ENCODE results near the gene GPC6.

Gene GPC6

GRCh38 chr13:93230261-93230855 is 3.8 kb downstream of the GPC6 start:
- in situ Hi-C loops (cut with MboI; ENCODE audit: low sequenced_read_pairs) = no loop called here

GRCh38 chr13:93231867-93232266 is 5.3 kb downstream of the GPC6 start:
- in situ Hi-C loops (cut with MboI; ENCODE audit: low sequenced_read_pairs) = no loop called here

GRCh38 chr13:93233997-93234416 is 7.4 kb downstream of the GPC6 start:
- in situ Hi-C loops (cut with MboI; ENCODE audit: low sequenced_read_pairs) = no loop called here

- in situ Hi-C loops (cut with MboI; ENCODE audit: low sequenced_read_pairs) = no loop called here
Measured at GRCh38 chr13:93234459-93234858, 7.9 kb downstream of the GPC6 start.

GRCh38 chr13:93235258-93236015 is 8.8 kb downstream of the GPC6 start:
- in situ Hi-C loops (cut with MboI; ENCODE audit: low sequenced_read_pairs) = no loop called here

GRCh38 chr13:93238711-93239110 is 12.1 kb downstream of the GPC6 start:
- in situ Hi-C loops (cut with MboI; ENCODE audit: low sequenced_read_pairs) = no loop called here

- in situ Hi-C loops (cut with MboI; ENCODE audit: low sequenced_read_pairs) = no loop called here
Measured at GRCh38 chr13:93243375-93244063, 16.9 kb downstream of the GPC6 start.

- in situ Hi-C loops (cut with MboI; ENCODE audit: low sequenced_read_pairs) = no loop called here
Measured at GRCh38 chr13:93244141-93244917, 17.7 kb downstream of the GPC6 start.

- in situ Hi-C loops (cut with MboI; ENCODE audit: low sequenced_read_pairs) = no loop called here
Measured at GRCh38 chr13:93244918-93245280, 18.3 kb downstream of the GPC6 start.

GRCh38 chr13:93246069-93246468 is 19.5 kb downstream of the GPC6 start:
- in situ Hi-C loops (cut with MboI; ENCODE audit: low sequenced_read_pairs) = no loop called here

- in situ Hi-C loops (cut with MboI; ENCODE audit: low sequenced_read_pairs) = no loop called here
Measured at GRCh38 chr13:93248627-93249047, 22.0 kb downstream of the GPC6 start.

GRCh38 chr13:93249364-93250306 is 23.0 kb downstream of the GPC6 start:
- in situ Hi-C loops (cut with MboI; ENCODE audit: low sequenced_read_pairs) = no loop called here

GRCh38 chr13:93254775-93255174 is 28.2 kb downstream of the GPC6 start:
- in situ Hi-C loops (cut with MboI; ENCODE audit: low sequenced_read_pairs) = no loop called here

- in situ Hi-C loops (cut with MboI; ENCODE audit: low sequenced_read_pairs) = no loop called here
Measured at GRCh38 chr13:93256998-93257397, 30.4 kb downstream of the GPC6 start.

- in situ Hi-C loops (cut with MboI; ENCODE audit: low sequenced_read_pairs) = no loop called here
Measured at GRCh38 chr13:93259527-93260080, 33.0 kb downstream of the GPC6 start.

- in situ Hi-C loops (cut with MboI; ENCODE audit: low sequenced_read_pairs) = no loop called here
Measured at GRCh38 chr13:93260591-93260990, 34.0 kb downstream of the GPC6 start.

- in situ Hi-C loops (cut with MboI; ENCODE audit: low sequenced_read_pairs) = no loop called here
Measured at GRCh38 chr13:93262729-93263345, 36.2 kb downstream of the GPC6 start.

- in situ Hi-C loops (cut with MboI; ENCODE audit: low sequenced_read_pairs) = no loop called here
Measured at GRCh38 chr13:93264876-93265275, 38.3 kb downstream of the GPC6 start.

- in situ Hi-C loops (cut with MboI; ENCODE audit: low sequenced_read_pairs) = no loop called here
Measured at GRCh38 chr13:93265800-93266199, 39.2 kb downstream of the GPC6 start.

Measured in hTERT RPE-1 (cell line).